ENCODE data around the gene MLXIP.

MLXIP gene

DNA sequence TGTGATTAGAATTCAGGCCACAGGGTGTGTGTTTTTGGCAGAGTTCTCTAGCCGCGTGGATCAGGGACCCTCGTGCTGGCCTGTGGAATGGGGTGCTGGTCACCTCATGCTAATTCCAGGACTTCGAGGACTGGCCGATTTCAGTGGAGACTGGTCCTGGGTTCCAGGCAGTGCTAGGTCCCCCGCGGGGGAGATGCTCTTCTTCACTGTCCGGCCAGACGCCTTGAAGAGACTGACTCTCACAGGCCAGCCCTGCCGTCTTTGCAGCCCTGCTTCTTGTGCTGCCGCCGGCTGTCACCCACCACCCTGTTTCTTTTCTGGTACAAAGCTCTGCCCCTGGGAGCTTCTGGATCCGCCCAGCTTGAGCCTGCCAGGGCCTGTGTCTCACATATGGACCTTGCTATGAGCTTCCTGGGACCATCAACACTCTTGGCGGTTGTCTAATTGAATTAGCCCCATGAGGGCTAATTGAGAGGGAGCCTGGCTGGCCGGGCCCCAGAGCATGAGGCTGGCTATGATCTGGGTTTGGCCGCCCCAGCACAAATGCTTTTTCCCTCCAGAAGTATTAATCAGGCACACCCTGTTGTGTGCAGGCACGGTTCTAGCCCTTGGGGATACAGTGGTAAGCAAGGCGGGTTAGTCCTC, 8.2 kb downstream of the MLXIP start:
- no peak for DNase-seq (ENCODE audit: low read depth)
- H3K4me3 ChIP-seq (ENCODE audit: low read length) = no peak overlapping the region
- TF ChIP-seq, protein P1, sequence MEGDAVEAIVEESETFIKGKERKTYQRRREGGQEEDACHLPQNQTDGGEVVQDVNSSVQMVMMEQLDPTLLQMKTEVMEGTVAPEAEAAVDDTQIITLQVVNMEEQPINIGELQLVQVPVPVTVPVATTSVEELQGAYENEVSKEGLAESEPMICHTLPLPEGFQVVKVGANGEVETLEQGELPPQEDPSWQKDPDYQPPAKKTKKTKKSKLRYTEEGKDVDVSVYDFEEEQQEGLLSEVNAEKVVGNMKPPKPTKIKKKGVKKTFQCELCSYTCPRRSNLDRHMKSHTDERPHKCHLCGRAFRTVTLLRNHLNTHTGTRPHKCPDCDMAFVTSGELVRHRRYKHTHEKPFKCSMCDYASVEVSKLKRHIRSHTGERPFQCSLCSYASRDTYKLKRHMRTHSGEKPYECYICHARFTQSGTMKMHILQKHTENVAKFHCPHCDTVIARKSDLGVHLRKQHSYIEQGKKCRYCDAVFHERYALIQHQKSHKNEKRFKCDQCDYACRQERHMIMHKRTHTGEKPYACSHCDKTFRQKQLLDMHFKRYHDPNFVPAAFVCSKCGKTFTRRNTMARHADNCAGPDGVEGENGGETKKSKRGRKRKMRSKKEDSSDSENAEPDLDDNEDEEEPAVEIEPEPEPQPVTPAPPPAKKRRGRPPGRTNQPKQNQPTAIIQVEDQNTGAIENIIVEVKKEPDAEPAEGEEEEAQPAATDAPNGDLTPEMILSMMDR (conservative IDR thresholded peaks at IDR 0.05; ENCODE audit: low read depth, low read length) = no peak

- no peak overlapping the region for H3K4me3 ChIP-seq (ENCODE audit: low read length)
- DNase-seq (ENCODE audit: low read depth) = no peak
- TF ChIP-seq, protein P1 (conservative IDR thresholded peaks at IDR 0.05; ENCODE audit: low read depth, low read length) = no peak
These were observed 9.0 kb downstream of the MLXIP start for GRCh38 chr12:122087431-122088178.

DNA sequence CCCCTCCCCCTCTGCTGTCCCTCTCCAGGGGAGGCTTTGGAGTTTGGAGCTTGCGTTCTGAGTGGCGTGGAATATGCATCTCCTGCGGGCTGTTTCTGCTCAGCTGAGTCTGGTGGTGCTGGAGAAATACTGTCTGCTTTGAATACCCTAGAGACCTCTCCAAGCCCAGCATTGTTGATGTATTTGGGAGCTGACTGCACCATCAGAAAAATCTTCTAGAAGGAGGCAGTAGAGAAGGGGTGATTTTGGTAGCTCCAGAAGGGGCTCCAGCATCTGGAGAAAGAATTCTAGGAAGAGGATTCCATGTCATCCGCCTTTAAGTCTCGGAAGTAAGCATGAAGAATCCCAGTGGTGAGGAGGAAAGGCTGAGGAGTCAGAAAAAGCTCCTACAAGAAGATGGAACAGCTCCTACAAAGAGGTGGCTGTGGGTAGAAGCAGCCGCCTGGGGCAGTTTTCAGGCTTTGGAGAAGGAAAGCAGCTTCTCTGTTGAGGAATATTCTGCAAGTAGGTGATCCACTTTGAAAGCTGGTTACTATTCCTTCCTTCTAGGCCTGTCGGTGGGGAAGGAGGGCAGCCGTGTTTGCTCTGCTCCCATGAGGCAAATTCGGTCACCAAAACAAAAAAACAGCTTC, 9.7 kb downstream of the MLXIP start:
- no peak for DNase-seq (ENCODE audit: low read depth)

GRCh38 chr12:122089077-122089476, 10.5 kb downstream of the MLXIP start:
- no peak overlapping the region for H3K4me3 ChIP-seq (ENCODE audit: low read length)
- TF ChIP-seq, protein P1 (conservative IDR thresholded peaks at IDR 0.05; ENCODE audit: low read depth, low read length) = no peak
- DNase-seq (ENCODE audit: low read depth) = no peak

More for the DNA sequence above, 9.7 kb downstream of the MLXIP start:
- TF ChIP-seq, protein P1 (conservative IDR thresholded peaks at IDR 0.05; ENCODE audit: low read depth, low read length) = no peak
- no peak overlapping the region for H3K4me3 ChIP-seq (ENCODE audit: low read length)

GRCh38 chr12:122090759-122091515, 12.4 kb downstream of the MLXIP start:
- no peak overlapping the region for H3K4me3 ChIP-seq (ENCODE audit: low read length)
- DNase-seq (ENCODE audit: low read depth) = no peak
- TF ChIP-seq, protein P1 (conservative IDR thresholded peaks at IDR 0.05; ENCODE audit: low read depth, low read length) = no peak

DNA sequence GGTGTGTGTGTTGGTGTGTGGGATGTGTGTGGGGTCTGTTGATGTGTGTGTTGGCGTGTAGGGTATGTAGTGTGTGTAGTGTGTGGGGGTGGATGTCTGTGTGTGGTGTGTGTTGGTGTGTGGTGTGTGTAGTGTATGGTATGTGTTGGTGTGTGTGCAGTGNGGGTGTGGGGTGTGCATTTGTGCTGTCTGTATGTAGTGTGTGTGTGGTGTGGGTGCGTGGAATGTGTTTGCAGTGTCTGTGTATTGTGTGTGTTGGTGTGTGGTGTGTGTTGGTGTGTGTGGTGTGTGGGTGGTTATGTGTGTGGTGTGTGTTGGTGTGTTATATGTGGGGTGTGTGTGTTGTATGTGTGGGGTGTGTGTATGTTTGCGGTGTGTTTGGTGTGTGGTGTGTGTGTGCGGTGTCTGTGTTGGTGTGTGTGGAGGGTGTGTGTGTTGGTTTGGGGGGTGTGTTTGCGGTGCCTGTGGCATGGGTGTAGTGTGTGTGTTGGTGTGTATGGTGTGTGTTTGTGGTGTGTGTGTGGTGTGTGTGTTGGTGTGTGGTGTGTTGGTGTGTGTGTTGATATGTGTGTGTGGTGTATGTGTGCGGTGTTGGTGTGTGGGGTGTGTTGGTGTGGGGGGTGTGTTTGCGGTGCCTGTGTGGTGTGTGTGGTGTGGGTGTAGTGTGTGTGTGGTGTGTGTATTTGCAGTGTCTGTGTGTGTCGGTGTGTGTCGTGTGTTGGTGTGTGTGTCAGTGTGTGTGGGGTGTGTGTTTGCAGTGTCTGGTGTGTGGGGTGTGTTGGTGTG, 14.7 kb downstream of the MLXIP start:
- TF ChIP-seq, protein P1 (conservative IDR thresholded peaks at IDR 0.05; ENCODE audit: low read depth, low read length) = no peak
- no peak for DNase-seq (ENCODE audit: low read depth)
- no peak overlapping the region for H3K4me3 ChIP-seq (ENCODE audit: low read length)

Data from retinal pigment epithelial cell (primary cell).